Erythroblast (primary cell): ENCODE results near the gene WNT8A.

ENCODE experiments used
- GATA1 ChIP-seq: IDR thresholded peaks from 2 replicates; pipeline ENCODE4 v1.6.1; 2011; ENCODE audit warnings: low read depth, mild to moderate bottlenecking, control low read depth, low read length, moderate library complexity
- POLR2A ChIP-seq: IDR thresholded peaks from 2 replicates; pipeline ENCODE4 v1.6.1; 2011; ENCODE audit warnings: mild to moderate bottlenecking, low read length

GRCh38 chr5:138092301-138092700 is 8.5 kb downstream of the WNT8A start:
- TF ChIP-seq POLR2A (no peak), GATA1 (no peak)
